M059J (cell line): Measurements from ENCODE around the gene NCKIPSD. TPM values are rescaled to one million over a fixed set of nuclear protein-coding genes. Genes with fewer than 3 reads are reported as not detected.
A peak's percentile ranks its signal among the peaks of the same experiment; 100 is the strongest.

Experiments
- DNase-seq: peaks from one replicate; pipeline ENCODE4 v3.0.0-alpha.2; 2012; ENCODE audit warnings: low read depth
- total RNA-seq: library from RNA; depleted of rRNA; stranded (reverse); fragments of >200 nt; shearing (Covaris generic); gene quantifications from 2 replicates; pipeline ENCODE4 v1.2.3, GENCODE V29; 2014

Gene NCKIPSD
- total RNA-seq, 1 experiment from 2014 or later = 34.2 TPM

DNA sequence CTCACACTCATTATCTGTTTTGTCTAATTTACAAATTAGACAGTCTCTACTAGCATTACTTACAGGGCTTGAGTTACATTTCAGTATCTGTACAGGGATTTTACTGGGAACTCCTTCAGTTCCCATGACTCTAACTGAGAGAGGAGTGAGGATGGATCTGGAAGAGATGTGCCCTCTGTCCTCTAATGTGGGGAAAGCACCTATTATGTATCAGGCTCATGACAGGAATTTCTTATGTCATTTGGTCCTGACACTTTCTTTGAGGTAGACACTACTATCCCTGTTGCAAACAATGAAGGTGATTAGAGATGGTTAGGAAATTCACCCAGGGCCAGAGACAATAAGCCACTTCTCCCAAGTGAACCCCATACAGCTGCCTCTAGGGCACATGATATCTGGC, 10.9 kb upstream of the NCKIPSD start:
- DNase-seq = no peak

DNA sequence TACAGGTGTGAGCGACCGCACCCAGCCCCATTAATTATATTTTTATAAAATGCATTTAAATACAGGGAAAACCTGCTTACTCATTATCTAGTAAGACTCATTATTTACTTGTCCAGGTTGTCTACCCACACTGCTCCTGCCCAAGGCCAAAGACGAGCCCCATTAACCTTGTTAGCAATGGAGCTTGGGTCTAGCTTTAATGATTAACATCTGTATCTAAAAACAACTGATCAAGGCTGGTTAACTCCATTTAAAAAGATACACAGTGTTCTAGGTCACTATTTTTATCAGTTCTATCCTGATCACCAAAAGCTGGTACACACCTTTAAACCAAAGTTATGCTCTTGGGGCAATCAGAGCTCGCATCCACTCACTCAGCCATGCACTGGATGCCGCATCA, 10.4 kb upstream of the NCKIPSD start:
- no peak for DNase-seq

DNA sequence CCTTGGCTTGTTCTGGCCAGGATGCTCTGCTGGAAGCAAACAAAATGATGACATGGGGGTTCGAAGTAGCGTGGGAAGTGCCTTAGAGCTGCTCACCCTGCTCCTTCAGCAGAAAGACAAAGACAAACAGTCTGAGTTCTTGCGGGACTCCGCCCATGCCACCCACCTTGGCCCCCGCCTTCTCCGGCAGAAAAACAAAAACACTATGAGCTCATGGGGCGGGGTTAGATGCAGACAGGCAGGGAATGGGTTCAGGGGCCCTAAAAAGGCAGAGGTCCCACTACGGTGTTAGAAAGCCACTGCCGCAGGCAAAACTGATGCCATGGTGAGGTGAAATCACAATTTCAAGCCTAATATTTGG, 9.7 kb upstream of the NCKIPSD start:
- DNase-seq = peak; percentile 47

DNA sequence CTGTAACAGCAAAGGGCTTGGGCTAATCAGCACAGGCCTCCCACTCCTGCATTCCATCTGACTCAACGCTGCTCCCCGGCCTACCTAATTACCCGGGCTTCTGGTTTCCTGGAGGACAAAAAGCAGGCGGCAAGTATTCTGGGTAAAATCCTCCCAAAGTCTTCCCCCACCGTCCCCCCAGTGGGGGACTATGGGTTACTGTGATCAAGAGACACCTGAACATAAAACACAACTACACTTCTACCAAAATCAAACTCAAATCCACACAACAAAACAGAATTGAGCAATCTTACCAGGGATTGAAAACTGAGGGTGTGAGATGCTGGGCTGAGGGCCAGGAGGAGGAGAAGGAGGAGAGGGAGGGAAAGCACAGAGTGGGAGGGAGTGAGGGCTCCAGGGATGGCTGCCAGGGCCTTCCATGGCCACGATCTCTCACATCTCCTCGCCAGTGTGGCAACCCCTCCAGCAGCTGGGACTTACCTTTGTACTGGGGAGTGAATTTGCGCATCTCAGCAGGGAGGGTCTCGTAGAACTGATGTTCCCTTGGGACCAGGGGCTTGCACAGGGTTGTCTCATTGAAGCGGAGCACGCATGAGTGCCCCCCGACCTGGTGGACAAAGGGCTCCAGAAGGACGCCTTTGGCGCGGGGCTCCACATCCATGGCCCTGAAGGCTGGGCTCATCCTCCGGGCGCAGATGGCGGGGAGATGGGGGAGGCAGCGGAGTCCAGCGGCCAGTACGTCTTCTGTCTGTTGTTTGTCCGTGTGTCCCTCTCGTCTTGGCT, 9.1 kb upstream of the NCKIPSD start:
- peak; percentile 81 for DNase-seq

DNA sequence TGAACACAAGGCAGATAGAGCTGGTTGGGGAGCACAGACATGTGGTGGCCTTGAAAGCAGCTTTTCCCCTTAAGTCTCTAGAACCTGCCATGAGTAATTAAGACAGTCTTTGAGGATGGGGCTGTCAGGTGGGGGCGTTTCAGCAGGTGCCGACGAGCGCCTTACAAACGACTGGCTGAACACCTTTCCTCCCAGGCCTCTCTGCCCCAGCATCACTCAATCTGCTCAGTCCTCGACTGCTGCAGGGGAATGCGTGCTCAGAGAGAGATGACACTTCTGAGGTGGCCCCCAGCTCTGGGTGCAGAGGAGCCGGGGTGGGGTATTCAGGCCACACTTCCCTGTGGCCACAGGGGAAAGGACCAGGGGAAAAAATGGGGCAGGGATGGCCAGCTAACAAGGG, 8.1 kb upstream of the NCKIPSD start:
- DNase-seq = no peak

DNA sequence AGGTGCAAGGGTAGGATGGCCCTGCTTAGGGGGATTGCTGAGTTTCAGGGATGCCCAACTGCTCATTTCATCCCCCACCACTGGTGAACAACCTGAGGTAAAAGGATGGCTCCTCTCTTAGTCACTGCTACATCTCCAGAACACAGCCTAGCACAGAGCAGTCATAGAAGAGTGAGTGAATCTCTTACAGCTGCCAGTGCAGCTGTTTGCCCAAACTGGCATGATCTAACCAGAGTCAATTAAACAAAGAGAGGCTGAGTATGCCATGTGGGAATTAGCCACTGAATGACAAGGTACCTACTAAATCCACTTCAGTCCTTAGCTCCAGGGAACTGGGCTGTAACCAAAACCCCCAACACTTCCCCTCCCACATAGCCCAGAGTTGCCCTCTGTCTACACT, 6.8 kb upstream of the NCKIPSD start:
- no peak for DNase-seq

DNA sequence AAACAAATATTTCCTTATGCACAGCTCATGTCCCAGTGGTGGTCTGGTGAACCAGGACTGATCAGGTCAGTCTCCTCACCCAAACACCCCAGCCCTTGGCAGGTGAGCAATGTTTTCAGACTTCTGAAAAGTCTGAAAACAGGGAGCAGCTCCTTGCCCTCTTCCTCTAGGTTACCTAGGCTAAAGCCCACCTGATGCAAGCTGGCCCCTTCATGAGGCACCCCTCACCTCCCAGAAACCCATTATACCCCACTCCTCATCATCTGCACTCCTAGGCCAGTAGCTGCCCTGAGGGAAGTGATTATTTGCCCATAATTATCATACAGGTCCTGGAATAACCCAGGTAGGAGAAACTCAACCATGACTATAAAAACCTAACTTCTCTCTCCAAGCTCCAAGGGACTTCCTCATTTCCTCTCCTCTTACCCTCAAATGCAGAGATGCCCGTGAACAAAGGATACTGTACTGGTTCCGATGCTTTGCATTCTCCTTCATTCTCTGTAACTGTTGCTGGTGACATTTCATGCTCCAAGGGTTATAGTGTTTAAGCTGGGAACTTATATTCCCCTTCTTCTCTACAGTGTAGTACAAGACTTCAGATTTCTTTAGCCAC, 5.2 kb upstream of the NCKIPSD start:
- DNase-seq = no peak

DNA sequence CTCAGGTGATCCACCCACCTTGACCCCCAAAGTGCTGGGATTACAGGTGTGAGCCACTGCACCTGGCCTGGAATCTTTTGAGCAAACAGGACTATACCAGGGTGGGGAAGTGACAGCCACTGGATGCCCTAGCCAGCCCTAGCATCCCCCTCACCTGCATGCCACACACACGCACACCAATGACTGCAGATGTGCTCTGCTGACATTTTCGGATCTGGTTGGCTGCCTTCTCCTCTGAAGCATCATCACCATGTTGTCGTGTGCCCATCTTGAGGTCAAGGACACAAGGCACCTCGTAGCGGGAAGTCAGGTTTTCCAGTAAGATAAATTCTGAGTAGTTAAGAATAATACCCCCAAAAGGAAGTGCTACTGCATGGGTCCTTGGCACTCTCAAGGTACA, 3.7 kb upstream of the NCKIPSD start:
- no peak for DNase-seq

DNA sequence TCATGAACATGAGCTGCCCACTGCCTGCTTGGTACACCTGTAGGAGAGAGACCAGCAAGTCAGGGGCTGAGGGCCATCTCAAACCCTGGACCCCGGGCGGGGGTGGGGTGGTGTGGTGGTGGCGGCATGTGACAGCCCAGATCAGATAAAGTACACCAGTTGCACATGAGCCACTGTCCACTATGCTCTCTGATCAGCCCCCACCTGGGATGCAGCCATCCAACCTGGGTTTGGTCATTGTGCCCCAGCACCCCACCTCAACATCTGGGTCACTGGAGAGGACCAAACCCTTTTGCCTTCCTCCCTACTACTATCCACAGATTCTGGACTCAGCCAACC, 3.0 kb upstream of the NCKIPSD start:
- no peak for DNase-seq

DNA sequence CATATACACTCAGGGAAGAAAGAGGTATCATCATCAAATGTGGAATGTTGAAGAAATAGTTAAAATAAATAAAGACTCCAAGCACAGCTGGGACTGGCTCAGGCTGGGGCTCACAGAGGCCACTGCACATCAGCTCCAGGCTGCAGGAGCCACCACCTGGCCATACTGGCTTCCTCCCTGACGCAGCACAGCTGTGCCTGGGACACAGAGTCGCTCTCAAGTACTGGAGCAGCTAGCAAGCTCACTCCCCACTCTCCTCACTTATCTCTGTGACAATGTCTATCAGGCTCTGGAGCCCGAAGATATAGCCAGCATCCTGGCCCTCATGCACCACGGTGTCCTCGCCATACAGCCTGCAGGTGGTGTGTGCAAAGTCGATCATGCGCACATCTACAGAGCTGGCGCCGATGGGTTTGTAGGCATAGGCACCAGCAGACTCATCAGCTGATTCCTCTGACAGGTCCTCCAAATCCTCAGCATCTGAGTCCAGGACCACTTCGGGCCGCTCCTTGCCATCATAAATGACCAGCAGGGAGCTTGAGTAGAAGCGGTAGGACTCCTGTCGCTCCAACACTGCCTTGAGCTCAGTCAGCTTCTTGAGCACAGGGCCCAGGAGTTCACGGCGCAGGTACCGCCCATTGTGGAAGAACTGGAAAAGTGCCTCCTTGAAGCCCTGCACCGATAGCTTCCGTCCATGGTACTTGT, 2.5 kb upstream of the NCKIPSD start:
- no peak for DNase-seq

DNA sequence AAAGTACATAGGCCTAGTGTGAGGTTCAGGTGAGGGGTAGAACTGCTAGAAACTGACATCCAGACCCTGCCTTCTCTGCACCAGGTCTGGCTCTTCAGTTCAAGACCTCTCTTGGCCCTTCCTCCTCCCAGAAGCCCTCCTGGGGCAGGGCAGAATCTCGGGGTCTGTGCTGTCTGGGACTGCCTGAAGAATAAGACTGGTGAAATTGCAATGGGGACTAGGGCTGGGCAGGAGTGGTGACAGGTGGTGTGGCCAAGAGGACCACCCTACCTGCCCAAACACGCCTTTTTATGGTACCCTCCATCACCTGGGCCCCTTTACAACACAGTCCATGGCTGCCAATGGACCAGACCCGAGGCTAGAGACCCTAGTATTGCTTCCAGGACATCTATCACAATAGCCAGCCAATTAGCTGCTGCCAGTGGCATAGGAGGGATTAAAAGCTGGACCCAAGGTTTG, 1.5 kb upstream of the NCKIPSD start:
- no peak for DNase-seq

DNA sequence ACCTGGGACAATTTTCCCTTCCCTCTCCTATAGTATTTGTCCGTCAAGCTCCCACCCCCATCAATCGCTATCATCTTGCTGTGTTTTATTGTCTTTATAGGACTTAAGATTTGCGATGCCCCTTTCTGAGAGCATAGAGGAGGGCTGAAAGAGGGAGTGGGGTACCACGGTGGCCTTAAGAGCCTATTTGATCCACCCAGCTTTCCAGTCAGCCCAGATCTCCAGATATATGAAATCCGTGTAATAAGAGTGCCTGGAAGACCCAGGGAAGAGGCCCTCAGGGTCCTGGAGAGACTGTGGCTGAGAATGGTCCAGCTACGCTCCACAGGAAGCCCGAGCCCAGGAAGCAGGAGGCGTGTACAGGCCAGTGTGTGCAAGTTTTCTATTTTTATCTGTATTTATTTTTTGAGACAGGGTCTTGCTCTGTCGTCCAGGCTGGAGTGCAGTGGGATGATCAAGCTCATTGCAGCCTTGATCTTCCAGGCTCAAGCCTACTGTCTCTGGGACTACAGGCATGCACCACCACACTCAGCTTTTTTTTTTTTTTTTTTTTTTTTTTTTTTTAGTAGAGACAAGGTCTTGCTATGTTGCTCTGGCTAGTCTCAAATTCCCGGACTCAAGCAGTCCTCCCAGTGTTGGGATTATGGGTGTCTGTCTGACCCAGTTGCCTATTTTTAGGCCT, 964 bp upstream of the NCKIPSD start:
- peak; percentile 12 for DNase-seq

DNA sequence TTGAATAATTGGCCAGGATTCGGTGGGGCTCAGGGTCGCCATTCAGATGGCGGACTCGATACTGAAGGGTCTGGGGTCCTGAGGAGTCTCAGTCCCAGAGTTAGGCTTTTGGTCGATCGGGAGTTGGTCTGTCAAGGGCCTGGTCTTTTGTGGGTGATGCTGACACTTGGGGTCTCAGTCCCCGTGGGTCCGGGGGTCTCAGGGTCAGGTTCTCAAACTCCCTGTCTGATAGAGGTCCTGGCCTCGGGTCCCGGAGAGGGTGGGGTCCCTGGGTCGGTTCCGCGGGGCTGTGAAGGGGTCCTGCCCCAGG, 467 bp downstream of the NCKIPSD start:
- no peak for DNase-seq

DNA sequence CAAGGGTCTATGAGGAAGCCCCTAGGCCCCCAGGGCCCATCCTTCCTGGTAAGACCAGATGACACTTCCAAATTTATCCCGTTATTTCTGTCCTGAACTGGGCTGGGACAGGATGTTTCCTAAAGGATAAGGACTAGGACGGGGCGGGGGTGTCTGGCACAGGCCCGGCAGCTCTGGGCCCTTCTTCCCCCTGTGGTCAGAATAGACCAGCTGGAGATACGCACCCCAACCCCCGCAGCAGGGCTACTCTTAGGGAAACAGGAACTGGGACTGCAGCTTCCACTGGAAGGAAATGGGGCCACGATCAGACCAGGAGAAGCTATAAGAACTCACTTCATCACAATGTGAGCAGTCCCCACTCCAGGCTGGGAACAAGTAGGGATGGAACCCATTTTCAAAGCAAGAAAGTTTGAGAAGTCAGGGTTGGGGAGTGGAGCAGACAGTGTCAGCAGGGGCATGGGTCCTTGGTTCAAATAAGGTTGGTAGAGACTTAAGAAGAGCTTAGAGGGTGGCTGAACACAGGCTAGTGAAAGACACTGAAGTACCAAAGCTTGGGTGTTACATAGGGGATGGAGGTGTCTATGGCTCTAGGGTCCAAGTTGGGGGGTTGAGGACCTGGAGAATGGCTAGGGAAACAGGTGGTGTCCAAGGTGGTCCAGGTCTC, 1.1 kb downstream of the NCKIPSD start:
- DNase-seq = no peak

DNA sequence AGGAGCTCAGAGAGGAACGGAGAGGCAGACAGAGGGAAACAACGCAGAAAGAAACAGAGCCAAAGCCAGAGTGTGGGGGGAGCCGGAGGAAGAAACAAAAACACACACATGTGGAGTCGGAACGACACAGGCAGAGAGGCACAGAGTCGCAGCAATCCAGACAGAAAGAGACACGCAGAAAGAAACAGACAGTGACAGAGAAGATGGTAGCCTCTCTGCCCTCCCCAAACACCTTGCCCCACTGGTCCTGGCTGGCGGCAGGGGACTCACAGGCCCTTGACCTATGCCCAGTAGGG, 1.7 kb downstream of the NCKIPSD start:
- DNase-seq = no peak

DNA sequence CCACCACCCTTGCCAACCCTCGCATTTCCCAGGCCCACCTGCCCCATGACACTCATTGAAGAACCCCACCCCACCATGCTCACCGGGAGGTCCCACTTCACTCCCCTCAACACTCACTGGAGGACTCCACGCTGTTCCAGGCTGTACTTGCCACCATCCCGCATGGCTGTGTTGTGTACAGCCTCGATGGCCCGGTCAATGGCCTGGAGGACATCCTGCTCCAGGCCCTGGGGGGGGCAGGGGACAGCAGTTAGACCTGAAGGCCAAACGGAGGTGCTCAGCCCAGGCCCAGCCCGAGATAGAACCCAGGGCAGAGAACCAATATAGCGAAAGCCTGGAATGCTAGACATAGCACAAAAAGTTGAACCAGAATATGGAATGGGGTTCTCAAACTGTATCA, 2.9 kb downstream of the NCKIPSD start:
- DNase-seq = no peak

DNA sequence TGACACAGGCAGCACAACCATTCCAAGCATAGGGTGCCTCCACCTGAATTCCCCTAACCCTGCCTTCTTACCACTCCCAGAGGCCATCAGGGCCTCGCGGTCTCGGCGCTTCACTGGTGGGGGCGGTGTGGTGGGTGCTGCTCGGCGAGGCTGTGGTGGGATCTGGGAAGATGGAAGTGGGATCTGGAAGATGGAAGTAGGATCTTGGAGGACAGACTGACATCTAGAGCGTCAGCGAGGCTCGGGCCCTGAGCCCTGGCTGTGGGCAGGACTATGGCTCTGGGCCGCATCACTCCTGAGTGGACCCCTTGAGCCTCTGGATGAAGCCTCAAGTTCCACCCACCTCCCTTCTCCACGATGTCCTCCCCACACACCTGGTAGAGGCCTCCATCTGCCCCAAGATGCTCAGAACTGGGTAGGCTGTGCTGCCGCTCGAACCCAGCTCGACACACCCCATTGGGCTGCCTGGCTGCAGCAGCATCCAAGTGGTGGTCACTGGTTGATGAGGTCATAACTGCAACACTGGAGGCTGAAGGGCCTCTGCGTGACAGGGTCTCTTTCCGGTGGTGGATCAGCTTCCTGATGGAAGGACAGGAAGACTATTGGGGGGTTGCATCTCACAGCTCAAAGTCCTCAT, 3.6 kb downstream of the NCKIPSD start:
- no peak for DNase-seq

DNA sequence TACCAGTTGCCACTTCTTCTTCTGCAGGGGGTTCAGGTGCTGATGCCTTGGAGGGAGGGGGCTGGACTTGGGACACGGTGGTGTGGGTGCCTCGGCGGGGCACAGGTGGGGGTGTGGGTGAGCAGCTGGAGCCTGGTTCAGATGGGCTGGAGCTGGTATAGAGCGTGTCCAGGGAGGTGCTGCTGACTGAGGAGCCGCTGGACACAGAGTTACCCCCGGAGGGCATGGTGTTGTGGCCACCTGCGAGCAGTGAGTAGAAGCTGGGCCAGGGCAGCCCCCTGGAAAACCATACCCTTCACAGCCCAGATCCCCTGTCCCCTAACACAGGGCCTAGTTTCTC, 4.2 kb downstream of the NCKIPSD start:
- no peak for DNase-seq

DNA sequence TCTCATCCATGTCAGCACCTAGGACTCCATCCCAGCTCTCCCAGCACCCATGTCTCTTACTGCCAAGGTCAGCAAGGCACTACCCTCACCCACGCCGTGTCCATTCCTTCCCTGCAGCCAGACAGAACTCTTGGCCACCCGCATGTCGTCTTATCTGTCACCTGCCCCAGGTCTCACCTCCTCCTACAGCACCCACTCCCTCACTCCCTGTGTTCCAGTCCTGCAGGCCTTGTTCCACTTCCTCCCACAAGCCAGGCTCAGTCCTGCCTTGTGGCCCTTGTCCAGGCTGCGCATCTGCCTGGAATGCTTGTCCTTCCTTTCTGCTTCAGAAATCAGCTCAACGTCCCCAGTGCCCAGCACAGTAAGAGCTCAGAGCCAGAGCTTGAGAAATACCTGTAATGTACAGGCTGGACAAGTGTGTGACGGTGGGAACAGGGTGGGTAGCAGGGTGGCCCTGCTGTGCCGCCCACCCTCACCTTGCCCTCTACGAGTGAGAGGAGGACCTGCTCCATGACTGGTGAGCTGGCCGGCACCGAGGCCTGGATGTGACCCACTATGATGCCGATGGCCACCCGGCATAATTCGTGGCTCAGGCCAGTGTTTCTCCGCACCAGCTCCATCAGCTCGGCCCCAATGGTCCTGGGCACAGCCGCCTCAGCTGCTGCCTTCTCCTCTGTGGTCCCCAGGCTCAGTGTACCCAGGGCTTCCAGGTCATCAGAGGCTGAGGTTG, 4.7 kb downstream of the NCKIPSD start:
- DNase-seq = no peak

DNA sequence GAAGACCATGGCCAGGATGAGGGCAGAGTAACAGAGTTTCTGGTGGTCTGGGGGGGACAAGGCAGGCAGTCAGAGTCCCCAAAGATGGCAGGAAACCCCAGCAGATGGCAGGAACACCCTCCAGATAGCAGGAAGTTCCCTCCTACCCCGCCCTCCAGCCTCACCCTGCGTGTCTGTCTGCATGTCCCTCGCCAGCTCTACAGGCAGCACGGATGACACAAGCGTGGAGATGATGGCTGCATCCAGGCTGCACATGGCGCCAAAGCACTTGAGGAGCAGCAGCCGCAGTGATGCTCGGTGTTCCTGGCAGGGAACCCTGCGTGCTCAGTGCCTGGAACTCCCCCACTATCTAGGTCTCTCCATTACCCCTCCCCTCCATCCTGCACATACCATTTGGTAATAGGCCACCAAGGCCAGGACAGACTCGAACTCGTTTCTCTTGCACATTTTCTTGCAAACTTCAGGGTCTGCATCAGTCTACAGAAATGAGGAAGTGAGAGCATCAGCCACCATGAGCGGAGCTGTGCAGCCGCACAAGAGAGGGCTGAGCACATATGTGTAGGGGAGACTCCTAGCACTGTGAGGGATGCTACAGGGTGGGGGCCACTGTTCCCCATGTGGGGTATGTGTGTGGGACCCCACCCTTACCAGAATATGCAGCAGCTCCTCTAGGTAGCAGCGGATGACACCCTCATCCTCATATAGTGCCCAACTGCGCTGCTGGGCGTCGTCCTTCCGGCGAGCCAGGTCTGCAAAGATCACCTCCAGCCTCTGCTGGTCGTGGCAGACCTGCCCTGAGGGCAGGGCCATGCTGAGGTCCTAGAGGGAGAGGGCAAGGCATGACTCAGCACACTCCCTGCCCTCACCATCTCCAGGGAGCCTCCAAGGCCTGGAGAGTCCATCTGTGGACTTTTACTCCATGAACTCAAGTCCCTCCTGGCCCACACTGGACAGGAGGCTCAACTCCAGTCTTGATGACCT, 6.0 kb downstream of the NCKIPSD start:
- peak; percentile 27 for DNase-seq
